ENCODE measurements around the gene SIDT2.

The SIDT2 gene

GRCh38 chr11:117186431-117186761, 7.9 kb downstream of the SIDT2 start:
- TF ChIP-seq, protein P1, sequence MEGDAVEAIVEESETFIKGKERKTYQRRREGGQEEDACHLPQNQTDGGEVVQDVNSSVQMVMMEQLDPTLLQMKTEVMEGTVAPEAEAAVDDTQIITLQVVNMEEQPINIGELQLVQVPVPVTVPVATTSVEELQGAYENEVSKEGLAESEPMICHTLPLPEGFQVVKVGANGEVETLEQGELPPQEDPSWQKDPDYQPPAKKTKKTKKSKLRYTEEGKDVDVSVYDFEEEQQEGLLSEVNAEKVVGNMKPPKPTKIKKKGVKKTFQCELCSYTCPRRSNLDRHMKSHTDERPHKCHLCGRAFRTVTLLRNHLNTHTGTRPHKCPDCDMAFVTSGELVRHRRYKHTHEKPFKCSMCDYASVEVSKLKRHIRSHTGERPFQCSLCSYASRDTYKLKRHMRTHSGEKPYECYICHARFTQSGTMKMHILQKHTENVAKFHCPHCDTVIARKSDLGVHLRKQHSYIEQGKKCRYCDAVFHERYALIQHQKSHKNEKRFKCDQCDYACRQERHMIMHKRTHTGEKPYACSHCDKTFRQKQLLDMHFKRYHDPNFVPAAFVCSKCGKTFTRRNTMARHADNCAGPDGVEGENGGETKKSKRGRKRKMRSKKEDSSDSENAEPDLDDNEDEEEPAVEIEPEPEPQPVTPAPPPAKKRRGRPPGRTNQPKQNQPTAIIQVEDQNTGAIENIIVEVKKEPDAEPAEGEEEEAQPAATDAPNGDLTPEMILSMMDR (IDR thresholded peaks at IDR 0.05) = no peak
- no peak overlapping the region for H3K4me3 ChIP-seq
- peak; percentile 59 for DNase-seq (ENCODE audit: low spot score)
- H3K27ac ChIP-seq = peak overlapping the region in 1 of 2 donors; percentile 63

- no peak overlapping the region for H3K27ac ChIP-seq
- DNase-seq (ENCODE audit: low spot score) = no peak
These were observed 8.5 kb downstream of the SIDT2 start for GRCh38 chr11:117187007-117187406.

GRCh38 chr11:117187428-117187798, 8.9 kb downstream of the SIDT2 start:
- Histone ChIP-seq H3K4me3 (no peak overlapping the region), H3K27ac (peak overlapping the region in 1 of 2 donors; percentile 16)
- peak; percentile 71 for DNase-seq (ENCODE audit: low spot score)
- TF ChIP-seq, protein P1 (IDR thresholded peaks at IDR 0.05) = no peak

More at GRCh38 chr11:117187007-117187406, 8.5 kb downstream of the SIDT2 start:
- H3K4me3 ChIP-seq = no peak overlapping the region
- TF ChIP-seq, protein P1 (IDR thresholded peaks at IDR 0.05) = no peak

GRCh38 chr11:117187799-117188481, 9.4 kb downstream of the SIDT2 start:
- peak overlapping the region in 1 of 2 donors; percentile 35 for H3K27ac ChIP-seq
- no peak overlapping the region for H3K4me3 ChIP-seq
- peak; percentile 73 for DNase-seq (ENCODE audit: low spot score)
- TF ChIP-seq, protein P1 (IDR thresholded peaks at IDR 0.05) = no peak

DNA sequence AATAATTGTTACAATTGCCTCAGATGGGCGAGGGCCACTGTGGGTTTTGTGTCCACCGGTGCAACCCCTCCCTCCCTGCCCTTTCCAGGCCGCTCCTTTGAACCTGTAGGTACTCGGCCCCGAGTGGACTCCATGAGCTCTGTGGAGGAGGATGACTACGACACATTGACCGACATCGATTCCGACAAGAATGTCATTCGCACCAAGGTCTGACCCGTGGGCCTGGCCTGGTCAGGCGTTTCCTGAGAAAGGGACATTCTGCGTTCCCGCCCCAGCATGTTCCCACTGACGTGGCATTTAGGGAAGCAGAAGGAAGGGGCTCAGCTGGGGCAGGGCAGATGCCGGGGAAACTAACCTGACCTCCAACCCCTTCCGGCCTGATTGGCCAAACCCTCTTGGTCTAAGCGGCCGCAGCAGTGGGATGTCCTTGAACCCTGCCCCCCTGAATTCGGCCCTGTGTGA, 10.1 kb downstream of the SIDT2 start:
- TF ChIP-seq, protein P1 (IDR thresholded peaks at IDR 0.05) = no peak
- peak overlapping the region in 1 of 2 donors; percentile 54 for H3K27ac ChIP-seq
- DNase-seq (ENCODE audit: low spot score) = peak; percentile 73
- no peak overlapping the region for H3K4me3 ChIP-seq

DNA sequence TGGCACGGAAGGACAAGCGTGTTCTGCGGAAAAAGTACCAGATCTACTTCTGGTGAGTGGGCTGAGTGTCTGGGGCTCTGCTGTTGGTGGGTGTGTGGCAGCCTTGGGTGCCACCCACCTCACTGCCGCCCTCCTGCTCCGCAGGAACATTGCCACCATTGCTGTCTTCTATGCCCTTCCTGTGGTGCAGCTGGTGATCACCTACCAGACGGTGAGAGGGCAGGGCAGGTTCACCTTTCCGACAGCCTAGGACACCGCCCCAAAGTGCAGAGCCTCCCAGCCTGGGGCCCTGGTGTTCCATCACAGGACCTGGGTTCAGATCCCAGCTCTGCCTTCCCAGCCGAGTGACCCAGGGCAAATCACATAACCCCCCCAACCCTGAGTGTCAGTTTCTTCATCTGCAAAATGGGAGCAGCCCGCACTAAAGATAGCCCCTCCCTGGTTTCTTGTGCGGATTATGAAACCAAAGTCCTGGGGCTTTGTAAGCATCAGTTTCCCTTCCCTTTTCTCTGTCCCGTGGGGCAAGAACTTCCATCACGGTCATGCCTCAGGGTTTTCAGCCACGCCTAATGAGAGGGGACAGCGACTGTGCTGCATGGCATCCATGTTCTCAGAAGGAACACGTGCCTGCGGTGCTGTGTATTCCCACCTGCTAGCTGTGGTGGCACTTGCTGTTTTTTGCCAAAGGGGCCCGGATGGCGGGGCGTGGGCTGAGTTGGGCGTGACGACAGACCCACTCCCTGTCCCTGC, 10.8 kb downstream of the SIDT2 start:
- H3K4me3 ChIP-seq = no peak overlapping the region

More for the DNA sequence above, 10.8 kb downstream of the SIDT2 start:
- TF ChIP-seq, protein P1 (IDR thresholded peaks at IDR 0.05) = no peak
- DNase-seq (ENCODE audit: low spot score) = peak; percentile 64
- peak overlapping the region in 1 of 2 donors; percentile 56 for H3K27ac ChIP-seq

All from coronary artery (tissue), 2 donors.